Measurements from ENCODE around the gene HIGD1A.

DNA sequence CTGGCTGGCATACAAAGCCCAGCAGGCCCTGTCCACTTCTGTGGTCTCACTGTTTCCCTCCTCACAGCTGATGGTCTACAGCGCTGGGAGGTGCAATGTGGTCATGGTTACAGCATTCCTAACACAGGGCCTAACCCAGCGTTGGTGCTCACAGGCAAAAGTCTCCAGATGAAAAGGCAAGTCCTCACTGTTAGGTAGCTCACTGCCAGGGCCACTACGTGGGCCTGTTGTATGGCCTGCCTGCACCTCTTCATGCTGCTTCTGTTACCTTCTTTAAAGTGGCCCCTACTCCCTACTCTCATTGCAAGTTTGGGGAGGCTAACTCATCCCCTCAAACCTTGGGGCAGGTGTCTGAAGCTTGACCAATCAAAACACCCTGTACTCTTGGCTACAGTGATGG lies 62.5 kb downstream of the HIGD1A start:
- TF ChIP-seq FOS (IDR thresholded peaks at IDR 0.05; ENCODE audit: extremely low read depth, insufficient read length): no peak
- TF ChIP-seq ARHGAP35 (IDR thresholded peaks at IDR 0.05; ENCODE audit: partially characterized antibody): no peak
- TF ChIP-seq PHB2 (IDR thresholded peaks at IDR 0.05; ENCODE audit: low read depth): no peak
- TF ChIP-seq POLR2AphosphoS5 (IDR thresholded peaks at IDR 0.05; ENCODE audit: control insufficient read depth, insufficient read depth, low read depth, low read length): no peak
- TF ChIP-seq MCM2 (IDR thresholded peaks at IDR 0.05; ENCODE audit: low read depth): no peak
- TF ChIP-seq, protein P1, sequence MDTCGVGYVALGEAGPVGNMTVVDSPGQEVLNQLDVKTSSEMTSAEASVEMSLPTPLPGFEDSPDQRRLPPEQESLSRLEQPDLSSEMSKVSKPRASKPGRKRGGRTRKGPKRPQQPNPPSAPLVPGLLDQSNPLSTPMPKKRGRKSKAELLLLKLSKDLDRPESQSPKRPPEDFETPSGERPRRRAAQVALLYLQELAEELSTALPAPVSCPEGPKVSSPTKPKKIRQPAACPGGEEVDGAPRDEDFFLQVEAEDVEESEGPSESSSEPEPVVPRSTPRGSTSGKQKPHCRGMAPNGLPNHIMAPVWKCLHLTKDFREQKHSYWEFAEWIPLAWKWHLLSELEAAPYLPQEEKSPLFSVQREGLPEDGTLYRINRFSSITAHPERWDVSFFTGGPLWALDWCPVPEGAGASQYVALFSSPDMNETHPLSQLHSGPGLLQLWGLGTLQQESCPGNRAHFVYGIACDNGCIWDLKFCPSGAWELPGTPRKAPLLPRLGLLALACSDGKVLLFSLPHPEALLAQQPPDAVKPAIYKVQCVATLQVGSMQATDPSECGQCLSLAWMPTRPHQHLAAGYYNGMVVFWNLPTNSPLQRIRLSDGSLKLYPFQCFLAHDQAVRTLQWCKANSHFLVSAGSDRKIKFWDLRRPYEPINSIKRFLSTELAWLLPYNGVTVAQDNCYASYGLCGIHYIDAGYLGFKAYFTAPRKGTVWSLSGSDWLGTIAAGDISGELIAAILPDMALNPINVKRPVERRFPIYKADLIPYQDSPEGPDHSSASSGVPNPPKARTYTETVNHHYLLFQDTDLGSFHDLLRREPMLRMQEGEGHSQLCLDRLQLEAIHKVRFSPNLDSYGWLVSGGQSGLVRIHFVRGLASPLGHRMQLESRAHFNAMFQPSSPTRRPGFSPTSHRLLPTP (IDR thresholded peaks at IDR 0.05; ENCODE audit: borderline replicate concordance, extremely low read depth, insufficient read length): no peak
- TF ChIP-seq, protein P2, sequence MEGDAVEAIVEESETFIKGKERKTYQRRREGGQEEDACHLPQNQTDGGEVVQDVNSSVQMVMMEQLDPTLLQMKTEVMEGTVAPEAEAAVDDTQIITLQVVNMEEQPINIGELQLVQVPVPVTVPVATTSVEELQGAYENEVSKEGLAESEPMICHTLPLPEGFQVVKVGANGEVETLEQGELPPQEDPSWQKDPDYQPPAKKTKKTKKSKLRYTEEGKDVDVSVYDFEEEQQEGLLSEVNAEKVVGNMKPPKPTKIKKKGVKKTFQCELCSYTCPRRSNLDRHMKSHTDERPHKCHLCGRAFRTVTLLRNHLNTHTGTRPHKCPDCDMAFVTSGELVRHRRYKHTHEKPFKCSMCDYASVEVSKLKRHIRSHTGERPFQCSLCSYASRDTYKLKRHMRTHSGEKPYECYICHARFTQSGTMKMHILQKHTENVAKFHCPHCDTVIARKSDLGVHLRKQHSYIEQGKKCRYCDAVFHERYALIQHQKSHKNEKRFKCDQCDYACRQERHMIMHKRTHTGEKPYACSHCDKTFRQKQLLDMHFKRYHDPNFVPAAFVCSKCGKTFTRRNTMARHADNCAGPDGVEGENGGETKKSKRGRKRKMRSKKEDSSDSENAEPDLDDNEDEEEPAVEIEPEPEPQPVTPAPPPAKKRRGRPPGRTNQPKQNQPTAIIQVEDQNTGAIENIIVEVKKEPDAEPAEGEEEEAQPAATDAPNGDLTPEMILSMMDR (IDR thresholded peaks at IDR 0.05 in 2 of 3, conservative IDR thresholded peaks at IDR 0.05 in 1 of 3; ENCODE audit: insufficient read depth in 2 of 3, low read depth in 1 of 3, low read length in 3 of 3): no peak
- TF ChIP-seq TAF1 (IDR thresholded peaks at IDR 0.05; ENCODE audit: control insufficient read depth, extremely low read depth, insufficient read depth, low read length, severe bottlenecking): no peak
- no peak for TF ChIP-seq CBX5 (IDR thresholded peaks at IDR 0.05; ENCODE audit: borderline replicate concordance, low read depth)
- no peak for TF ChIP-seq FOSL1 (tag; conservative IDR thresholded peaks at IDR 0.05)
- TF ChIP-seq, protein P3, sequence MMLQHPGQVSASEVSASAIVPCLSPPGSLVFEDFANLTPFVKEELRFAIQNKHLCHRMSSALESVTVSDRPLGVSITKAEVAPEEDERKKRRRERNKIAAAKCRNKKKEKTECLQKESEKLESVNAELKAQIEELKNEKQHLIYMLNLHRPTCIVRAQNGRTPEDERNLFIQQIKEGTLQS (IDR thresholded peaks at IDR 0.05): no peak
- TF ChIP-seq, protein P3 (CRISPR knock-in tag; conservative IDR thresholded peaks at IDR 0.05): no peak
